Mesothelial cell of epicardium (in vitro differentiated cells): ENCODE data around the gene CXCL17. TPM values are rescaled to one million over a fixed set of nuclear protein-coding genes. Genes with fewer than 3 reads are reported as not detected.

ENCODE experiments used
- DNase-seq, 2 experiments: peaks; one replicate each; pipeline ENCODE4 v3.0.0; 2021; ENCODE audit warnings: low spot score in 2 of 2; ENCODE audit not compliant: unreplicated experiment in 2 of 2
- H3K27ac Mint-ChIP-seq: 2 replicates; pipeline ENCODE4 v1.8.0; 2021; ENCODE audit warnings: mixed read lengths
- H3K27me3 Mint-ChIP-seq: 2 replicates; pipeline ENCODE4 v1.8.0; 2021; ENCODE audit warnings: low read depth, mixed read lengths
- H3K36me3 Mint-ChIP-seq: 2 replicates; pipeline ENCODE4 v1.8.0; 2021; ENCODE audit warnings: mixed read lengths
- H3K4me1 Mint-ChIP-seq: 2 replicates; pipeline ENCODE4 v1.8.0; 2021; ENCODE audit warnings: mixed read lengths
- H3K4me3 Mint-ChIP-seq: 2 replicates; pipeline ENCODE4 v1.8.0; 2021; ENCODE audit warnings: mild to moderate bottlenecking, moderate library complexity, mixed read lengths
- H3K9me3 Mint-ChIP-seq: 2 replicates; pipeline ENCODE4 v1.8.0; 2021; ENCODE audit warnings: mixed read lengths
- CTCF ChIP-seq: fragments of 200-600 bp; sonication (generic); IDR thresholded peaks from one replicate; pipeline ENCODE4 v1.5.0; 2021; ENCODE audit warnings: antibody characterized with exemption; ENCODE audit not compliant: unreplicated experiment
- total RNA-seq: library from RNA; stranded (reverse); gene quantifications from 3 replicates; pipeline ENCODE4 v1.2.1, GENCODE V29; 2021

The CXCL17 gene
- total RNA-seq, 1 donor from 2014 or later: not detected

GRCh38 chr19:42420055-42420544 is 22.6 kb downstream of the CXCL17 start:
- peak; percentile 32 for TF ChIP-seq CTCF
- Mint-ChIP-seq H3K4me1 (peaks cover 25% of the 10 kb centered on the region), H3K27me3 (peaks cover 3% of the 10 kb centered on the region), H3K9me3 (no peaks in the 10 kb centered on the region), H3K36me3 (no peaks in the 10 kb centered on the region), H3K27ac (no peak overlapping the region), H3K4me3 (no peak overlapping the region)
- DNase-seq: no peak

- H3K4me1 Mint-ChIP-seq: peaks cover 22% of the 10 kb centered on the region
- H3K9me3 Mint-ChIP-seq: no peaks in the 10 kb centered on the region
- no peak for TF ChIP-seq CTCF
- H3K27me3 Mint-ChIP-seq: no peaks in the 10 kb centered on the region
- DNase-seq: no peak
- no peak overlapping the region for H3K4me3 Mint-ChIP-seq
- no peaks in the 10 kb centered on the region for H3K36me3 Mint-ChIP-seq
- H3K27ac Mint-ChIP-seq: no peak overlapping the region
Observed at GRCh38 chr19:42419309-42419708, 23.4 kb downstream of the CXCL17 start.

DNA sequence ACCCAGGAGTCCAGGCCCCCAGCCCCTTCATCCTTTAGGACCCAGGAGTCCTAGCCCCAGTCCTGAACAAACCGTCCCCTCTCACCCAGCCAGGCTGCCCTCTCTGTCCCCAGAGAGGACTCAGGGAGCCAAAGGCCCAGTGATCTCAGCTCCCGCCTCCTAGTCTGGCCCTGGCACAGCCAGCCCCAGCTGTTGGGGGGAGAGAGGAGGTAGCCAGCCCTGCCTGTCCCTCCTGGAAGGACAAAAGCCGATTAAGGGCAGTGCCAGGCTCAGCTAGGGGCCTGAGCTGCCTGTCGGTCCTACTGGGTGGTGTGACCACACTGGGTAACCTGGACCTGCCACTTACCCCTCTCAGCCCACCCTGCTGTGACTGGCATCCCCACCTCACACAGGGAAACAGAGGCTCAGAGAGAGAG is 30.1 kb downstream of the CXCL17 start:
- DNase-seq: no peak
- Mint-ChIP-seq H3K4me3 (no peak overlapping the region), H3K27ac (no peak overlapping the region), H3K36me3 (peaks cover 6% of the 10 kb centered on the region), H3K9me3 (no peaks in the 10 kb centered on the region), H3K27me3 (no peaks in the 10 kb centered on the region), H3K4me1 (peaks cover 5% of the 10 kb centered on the region)
- TF ChIP-seq CTCF: no peak

DNA sequence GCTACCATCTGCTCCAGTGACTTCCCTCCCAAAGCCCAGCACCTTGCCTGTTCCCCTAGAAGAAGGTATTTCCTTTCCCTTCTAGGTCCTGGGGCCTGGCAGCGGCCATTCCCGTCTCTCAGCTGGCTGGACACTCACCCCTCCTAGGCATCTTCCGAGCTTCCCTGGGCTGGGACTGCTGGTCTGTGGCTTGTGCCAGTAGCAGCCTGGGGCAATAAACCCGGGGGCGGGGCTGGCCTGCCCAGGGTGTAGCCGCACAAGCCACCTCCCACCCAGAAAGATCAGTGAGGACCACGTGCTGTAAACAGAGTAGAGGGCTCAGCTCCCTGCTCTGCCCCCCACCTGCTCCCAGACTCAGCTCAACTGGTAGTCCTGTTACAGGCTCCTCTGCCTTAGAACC is 30.5 kb downstream of the CXCL17 start:
- DNase-seq: no peak
- no peaks in the 10 kb centered on the region for H3K27me3 Mint-ChIP-seq
- H3K4me1 Mint-ChIP-seq: peaks cover 5% of the 10 kb centered on the region
- peaks cover 6% of the 10 kb centered on the region for H3K36me3 Mint-ChIP-seq
- TF ChIP-seq CTCF: no peak
- no peaks in the 10 kb centered on the region for H3K9me3 Mint-ChIP-seq
- no peak overlapping the region for H3K27ac Mint-ChIP-seq
- H3K4me3 Mint-ChIP-seq: no peak overlapping the region

- TF ChIP-seq CTCF: no peak
- H3K27me3 Mint-ChIP-seq: no peaks in the 10 kb centered on the region
- DNase-seq: no peak
- H3K27ac Mint-ChIP-seq: no peak overlapping the region
- peaks cover 6% of the 10 kb centered on the region for H3K36me3 Mint-ChIP-seq
- no peaks in the 10 kb centered on the region for H3K9me3 Mint-ChIP-seq
- H3K4me1 Mint-ChIP-seq: peaks cover 5% of the 10 kb centered on the region
- H3K4me3 Mint-ChIP-seq: no peak overlapping the region
Observed at GRCh38 chr19:42411581-42412178, 31.1 kb downstream of the CXCL17 start.
